HG02884 (cell line): ENCODE results near the gene RALGPS1.

ENCODE experiments used
- ATAC-seq: cut with Tn5 transposase; IDR thresholded peaks from one replicate; pipeline ENCODE4 v1.9.1; 2021; ENCODE audit warnings: mild to moderate bottlenecking, moderate library complexity; ENCODE audit not compliant: unreplicated experiment

The RALGPS1 gene

DNA sequence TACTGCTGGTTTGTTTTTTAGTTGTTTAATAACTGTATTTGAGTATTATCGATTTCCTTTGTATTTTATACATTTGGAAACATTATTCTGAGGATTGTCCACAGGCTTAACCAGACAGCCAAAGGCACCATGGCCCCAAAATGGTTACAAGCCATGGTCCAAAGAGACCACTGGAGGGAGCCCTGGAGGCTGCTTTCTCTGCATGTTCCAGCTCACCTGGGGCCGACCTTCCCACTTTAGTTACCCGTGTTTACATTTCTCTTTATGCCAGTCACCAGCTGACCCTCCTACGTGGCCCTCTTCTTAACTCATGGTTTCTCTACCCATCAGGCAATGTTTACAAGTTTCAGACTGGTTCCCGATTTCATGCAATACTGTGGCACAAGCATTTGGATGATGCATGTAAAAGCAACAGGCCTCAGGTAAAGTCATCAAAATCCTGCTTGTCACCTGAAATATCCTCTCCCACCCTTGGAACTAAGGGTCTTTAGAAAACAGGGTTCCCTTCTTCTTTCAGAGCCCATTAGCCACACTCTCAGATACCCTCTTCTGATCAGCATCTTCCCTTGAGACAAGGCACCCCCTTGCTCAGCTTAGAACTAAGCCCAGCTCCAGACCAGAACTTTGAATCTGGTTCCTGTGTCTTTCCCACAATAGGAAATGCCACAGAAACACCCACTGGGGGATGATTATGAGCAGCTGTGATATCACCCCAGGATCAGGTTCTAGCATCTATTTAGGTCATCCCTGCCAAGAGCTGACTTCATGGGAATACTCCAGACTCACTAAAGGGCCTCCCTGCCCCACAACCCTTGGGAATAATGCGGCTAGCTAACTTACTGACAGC, 300.1 kb downstream of the RALGPS1 start:
- no peak for ATAC-seq

DNA sequence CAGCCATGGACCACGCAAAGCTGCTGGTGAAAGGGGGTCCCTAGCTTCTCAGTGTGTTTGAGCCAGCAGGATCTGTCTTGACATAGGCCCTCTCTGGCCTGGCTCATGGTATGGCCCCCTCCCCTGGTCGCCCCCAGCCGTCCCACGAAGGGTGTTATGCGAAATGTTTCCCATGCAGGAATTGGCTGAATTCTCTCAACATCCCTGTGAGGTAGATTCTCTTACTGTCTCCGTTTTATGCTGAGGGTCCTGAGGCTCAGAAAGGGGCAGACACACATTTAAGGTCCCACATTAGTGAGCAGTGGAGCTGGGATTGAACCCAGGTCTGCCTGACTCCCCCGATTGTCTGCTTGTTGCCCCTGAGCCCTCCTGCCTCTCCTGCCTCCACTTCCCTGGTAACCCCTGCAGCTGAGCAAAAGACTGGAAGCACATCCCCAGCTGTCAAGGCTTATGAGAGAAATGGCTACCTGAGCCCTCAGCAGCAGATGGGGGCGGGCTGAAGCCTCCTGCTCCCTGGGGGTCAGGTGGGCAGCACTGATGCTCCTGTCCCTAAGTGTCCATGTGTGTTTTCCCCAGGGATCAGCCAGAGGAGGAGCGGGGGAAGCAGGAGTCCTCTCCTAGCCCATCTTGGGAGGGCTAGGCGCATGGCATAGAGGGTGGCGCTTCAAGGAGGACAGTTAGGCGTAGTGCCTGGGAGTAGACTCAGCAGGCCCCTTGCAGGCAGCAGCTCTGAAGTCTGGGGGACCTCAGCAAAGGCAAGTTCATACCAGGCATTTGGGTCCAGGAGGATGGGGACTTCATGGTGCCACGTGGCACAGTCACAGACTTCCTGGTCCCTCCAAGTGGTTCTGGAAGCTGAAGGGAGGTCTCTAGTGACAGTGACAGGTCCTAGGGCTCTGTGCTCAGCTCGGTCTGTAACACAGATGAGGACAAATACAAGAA, 301.0 kb downstream of the RALGPS1 start:
- no peak for ATAC-seq

DNA sequence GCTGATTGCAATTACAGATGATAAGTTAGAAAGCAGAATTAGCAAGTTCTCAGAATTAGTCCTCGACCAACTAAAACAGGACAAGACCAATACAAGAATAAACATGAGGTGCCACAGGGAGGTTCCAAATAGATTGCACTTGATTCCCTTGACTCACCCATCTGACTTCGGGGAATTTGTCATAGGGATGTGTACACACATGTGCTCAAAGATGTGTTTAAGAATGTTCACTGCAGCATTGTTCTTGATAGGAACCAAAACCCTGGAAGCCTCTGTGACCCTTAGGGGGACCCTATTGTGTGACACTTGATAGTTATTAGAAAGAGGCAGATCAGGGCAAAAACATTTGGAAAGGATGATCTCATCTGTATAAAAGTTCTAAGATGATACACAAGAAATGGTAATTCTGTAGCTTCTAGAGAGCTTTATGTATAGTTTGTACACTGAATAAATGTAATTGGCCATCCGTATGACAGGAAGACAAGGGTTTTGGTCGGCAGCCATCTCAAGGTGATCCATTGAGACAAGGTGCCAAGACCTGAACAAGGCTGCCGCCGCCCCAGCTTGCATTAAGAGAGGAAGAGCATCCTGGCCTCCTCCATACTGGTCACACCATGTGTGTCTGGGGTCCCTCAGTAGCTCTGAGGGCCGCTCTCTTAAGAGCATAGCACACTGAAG, 301.8 kb downstream of the RALGPS1 start:
- no peak for ATAC-seq

DNA sequence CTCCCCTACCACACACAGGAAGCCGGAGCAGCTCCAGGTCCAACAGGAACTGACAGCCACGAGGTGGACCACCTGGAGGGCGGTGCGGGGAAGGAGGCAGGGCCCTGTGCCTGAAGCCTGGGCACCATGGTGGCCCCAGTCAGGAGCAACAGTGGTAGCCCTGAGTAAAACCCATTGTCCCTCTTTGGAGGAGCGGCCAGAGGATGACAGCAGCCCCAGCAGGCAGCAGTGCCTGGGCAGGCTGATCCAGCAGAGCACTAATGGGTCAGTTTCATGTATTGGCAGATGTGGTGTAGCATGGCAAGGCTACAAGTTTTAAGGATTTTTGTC, 302.3 kb downstream of the RALGPS1 start:
- ATAC-seq, result no peak

DNA sequence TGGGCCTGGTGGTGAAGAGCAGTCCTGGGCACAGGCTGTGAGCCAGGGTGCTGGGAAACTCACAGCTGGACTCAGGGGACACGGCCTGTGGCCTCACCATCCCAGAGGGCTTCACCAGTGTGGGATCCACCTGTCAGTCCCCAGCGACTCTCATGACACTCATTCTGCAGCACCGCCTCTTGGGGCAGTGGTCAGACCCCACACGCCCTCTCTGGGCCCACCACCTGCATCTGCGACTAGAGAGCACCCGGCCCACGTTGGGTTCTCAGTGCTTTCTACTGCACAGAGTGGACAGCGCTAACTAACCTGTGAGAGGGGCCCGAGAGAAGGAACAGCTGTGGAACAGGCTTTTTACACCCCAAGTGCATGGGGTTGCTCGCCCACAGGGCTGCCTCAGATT, 304.2 kb downstream of the RALGPS1 start:
- ATAC-seq, result no peak

DNA sequence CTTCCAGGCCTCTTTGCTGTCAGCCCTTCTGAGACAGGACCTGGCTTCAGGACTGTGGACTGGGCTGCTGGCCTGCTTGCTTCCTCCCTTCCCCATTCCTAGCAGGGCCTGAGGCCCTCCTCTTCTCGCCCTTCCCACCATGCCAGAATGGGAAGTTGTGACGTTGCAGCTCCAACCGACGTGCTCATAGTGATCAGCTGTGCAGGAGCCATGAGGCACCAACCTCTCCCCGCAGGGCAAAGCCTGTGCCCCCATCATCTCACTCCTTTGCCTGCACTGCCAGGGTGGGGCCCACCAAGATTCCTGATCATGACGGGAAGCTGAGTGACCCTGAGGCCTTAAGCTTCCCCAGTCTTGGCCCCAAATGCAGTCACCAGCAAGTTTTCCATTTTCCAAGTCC, 304.9 kb downstream of the RALGPS1 start:
- no peak for ATAC-seq

DNA sequence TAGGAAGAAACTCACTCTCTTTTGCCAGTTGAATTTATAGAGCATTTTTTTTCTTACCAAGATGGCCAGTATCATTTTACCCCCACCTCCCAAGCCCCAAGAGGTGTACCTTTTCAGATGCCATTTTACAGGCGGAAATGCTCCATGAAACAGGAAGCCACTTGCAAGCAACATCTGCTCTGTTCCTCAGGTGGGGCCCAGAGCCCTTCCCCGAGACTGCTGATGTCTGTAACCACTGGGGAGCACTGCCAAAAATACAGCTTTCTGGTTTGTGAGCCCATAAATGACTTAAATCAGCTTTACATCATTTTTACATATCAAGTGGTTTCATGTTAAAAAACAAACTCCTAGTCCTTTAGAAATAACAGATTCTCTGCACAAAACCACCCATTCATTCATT, 307.1 kb downstream of the RALGPS1 start:
- ATAC-seq, result no peak

DNA sequence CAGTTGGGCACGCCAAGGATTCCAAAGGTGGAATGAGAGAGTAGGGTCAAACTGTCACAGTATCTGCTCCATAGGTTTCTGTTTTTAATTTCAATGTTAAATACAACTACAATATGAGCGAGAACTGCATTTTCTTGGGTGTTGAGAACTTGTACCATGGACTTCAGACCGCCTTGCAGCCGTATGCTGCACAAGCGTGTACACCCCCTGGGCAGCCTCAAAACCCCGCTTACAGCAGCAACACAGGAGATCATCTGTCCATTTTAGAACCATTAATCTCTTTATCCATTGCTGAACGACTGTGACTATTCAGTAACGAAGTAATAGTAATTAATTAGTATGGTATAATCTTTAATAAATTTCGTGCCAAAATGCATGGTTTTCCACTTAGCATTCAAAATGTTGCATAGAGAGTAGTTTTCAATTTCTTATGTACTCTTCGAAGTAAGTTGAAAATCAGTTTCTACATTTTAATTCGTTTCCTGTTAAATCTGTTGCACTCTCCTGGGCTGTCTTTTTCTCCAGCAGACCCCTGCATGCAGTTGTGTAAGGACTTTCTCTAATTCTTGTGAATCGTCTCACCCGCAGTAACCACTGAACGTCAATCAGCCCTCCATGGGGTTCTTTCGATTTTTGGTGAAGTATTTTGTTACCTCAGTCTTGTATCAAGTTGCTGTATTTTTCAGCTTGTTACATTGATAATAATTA, 308.0 kb downstream of the RALGPS1 start:
- ATAC-seq, result no peak

DNA sequence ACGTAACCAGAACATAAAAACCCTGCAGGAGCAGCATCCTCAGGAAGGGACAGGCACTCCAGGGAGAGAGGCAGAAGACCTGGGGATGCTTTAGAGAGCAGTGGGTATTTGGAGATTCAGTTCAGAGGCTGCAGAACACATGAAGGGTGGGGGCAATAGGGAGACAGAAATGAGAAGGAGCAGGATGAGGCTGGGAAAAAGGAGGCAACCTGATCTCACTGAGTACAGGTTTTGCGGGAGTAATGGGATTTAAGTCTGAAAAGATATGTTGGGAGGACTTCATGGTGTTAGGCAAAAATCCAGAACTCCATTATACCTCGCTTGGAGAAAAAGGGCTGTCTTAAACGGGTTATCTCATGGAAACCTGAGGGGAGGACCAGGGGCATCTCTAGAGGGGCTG, 308.7 kb downstream of the RALGPS1 start:
- no peak for ATAC-seq

DNA sequence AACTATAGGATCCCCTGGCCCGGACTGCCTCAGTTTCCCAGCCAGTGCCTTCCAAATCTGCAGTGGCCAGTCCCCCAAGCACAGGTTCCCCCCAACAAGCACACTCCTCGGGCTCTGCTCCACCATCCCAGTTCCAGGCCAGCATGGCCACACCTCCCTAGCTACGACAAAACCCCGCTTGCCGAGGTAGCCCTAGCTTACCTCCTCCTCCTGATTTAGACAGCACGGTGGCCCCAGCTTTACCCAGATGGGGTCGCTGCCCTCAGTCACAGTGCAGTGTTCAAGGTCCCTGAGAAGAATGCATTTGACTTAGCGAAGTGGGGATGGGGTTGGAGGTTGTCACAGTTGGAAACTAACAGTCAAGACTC, 309.2 kb downstream of the RALGPS1 start:
- ATAC-seq, result no peak

DNA sequence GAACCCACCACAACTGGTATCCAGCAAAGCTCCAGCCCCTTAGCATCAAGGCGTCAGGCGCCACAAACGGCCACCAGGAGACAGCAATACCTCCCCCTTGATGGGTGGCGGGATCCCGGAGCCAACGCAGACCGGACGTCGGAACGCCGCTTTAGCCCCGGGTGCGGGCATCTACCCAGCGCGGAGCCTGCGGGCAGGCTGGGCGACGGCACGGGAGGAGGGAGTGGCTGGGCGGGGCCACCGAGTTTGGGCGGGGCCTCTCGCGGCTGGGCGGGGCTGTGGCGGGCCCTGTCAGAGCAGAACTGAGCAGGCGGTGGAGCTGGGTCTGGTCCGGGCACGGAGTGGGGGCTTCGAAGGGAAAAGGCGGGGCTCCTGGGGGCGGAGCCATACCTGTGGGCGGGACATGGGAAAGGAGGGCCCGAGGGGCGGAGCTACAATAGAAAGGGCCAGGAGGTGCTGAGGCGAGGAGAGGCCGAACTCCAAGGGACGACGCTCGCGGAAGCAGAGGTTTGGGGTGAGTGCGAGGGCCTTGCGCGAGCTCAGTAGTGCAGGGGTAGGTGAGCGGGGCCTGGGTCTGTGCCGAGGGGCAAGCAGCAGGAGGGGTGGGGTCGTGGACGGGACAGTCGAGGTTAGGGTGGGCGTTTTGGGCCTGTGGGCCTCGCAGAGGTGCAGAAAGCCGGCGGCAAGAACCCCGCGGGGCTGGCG, 309.7 kb downstream of the RALGPS1 start:
- no peak for ATAC-seq

DNA sequence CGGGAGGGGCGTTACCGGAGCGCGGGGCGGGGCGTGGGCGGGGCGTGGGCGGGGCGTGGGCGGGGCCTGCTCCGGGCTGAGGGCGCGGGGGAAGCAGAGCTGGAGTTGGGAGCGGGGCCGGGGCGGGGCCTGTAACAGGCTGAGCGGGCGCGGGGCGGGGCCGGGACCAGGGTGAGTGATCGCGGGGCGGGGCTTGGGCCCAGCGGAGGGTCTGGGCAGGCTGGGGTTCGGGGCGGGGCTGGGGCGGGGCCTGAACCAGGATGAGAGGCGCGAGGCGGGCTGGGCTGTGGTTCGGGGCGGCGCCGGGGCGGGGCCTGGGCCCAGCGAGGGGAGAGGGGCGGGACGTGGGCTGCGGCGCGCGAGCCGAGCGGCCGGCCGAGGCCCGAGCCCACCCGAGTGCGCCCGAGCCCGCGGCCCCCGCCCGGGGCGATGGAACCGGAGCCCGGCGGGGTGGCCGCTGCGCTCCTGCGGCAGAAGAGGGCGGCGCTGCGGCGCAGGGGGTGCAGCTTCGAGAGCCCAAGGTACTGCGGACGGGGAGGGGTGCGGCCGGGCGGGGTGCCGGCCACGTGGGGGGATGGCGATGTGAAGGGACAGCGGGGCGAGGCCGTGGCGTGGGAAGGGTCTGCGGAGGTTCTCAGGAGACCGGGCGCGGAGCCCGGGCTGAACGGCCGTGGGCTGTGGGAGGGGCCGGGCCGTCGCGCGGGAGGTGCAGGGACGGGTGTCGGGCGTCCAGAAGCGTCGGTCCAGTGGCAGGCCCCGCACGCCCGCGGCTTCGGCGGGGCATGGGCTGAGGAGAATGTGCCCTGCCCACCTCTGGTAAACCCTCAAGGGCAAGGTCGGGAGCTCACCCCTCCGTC, 310.5 kb downstream of the RALGPS1 start:
- ATAC-seq, result no peak

DNA sequence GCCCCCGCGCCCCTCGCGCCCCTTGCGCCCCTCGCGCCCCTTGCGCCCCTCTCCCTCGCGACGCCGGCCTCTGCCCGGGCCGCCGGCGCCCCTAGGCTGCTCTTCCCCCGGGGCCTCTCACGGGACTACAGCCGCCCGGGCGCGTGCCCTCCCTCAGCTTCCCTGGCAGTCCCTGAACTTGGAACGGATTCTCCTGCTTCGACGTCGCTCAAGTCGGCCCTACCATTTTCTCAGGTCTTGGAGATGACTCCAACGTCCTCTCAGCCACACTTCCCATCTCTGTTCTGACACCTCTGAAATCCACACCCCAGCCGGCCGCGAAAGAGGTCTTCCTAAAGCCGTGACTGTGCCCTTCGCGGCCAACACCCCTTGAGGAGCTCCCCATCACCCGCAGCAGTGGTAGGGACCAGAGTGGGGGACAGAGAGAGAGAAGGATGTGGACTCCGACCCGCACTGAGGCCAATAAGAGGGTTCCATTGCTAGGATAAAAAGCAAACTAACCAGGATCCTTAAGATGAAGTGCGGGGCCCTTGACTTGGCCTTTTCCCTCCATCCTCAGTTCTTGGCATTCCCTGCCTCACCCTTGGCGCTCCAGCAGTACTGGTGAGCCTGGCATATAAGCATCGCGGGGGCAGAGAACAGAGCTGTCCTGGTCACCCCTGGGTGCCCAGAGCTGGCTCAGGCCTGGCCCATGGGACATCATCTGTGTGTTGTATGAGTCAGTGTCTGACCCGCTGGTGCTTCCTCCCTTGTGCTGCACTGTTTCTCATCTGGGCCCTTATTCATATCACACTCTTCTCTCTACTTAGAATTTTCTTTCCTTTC, 311.4 kb downstream of the RALGPS1 start:
- ATAC-seq, result no peak

DNA sequence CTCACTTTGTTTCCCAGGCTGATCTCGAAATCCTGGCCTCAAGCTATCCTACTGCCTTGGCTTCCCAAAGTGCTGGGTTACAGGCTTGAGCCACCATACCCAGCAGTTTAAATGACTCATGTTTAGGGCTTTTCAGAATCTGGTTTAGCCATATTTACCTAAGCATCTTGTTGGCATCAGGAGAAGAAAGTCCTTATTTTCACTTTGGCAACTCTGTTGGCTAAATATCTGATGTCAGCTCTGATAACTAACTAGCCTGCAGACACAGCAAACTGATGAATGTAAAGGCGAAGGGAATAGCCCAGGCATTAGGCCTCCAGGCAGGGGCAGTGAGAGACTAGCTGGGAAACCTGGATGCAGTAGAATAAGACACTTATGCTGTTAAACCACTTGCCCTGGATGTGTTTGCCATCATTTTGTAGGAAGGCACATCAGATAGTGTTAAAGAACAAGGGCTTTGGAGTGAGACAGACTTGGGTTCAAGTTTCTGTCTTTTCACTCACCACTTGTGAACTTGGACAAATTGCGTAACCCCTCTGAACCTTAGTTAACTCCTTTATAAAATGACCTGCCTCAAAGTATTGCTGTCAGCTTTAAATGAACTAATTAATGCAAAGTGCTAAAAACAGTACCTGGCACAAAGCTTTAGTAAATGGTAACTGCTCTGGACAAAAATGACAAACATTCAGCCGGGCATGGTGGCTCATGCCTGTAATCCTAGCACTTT, 315.3 kb downstream of the RALGPS1 start:
- no peak for ATAC-seq

DNA sequence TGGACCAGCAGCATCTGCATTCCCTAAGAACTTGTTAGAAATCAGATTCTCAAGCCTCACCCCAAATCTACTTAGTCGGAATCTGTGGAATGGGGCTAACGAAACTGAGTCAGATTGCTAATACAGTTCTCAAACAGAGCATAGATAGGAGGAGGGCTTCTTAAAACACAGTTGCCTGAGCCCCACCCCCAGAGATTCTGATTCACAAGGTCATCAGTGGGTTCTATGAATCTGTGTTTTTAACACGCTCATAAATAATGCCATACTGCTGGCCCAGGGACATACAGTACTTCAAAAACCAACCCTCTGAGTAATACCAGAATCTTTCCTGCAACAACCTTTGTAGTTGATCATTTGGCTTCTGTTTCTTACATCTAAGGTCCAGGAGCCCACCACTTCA, 317.1 kb downstream of the RALGPS1 start:
- ATAC-seq, result no peak

DNA sequence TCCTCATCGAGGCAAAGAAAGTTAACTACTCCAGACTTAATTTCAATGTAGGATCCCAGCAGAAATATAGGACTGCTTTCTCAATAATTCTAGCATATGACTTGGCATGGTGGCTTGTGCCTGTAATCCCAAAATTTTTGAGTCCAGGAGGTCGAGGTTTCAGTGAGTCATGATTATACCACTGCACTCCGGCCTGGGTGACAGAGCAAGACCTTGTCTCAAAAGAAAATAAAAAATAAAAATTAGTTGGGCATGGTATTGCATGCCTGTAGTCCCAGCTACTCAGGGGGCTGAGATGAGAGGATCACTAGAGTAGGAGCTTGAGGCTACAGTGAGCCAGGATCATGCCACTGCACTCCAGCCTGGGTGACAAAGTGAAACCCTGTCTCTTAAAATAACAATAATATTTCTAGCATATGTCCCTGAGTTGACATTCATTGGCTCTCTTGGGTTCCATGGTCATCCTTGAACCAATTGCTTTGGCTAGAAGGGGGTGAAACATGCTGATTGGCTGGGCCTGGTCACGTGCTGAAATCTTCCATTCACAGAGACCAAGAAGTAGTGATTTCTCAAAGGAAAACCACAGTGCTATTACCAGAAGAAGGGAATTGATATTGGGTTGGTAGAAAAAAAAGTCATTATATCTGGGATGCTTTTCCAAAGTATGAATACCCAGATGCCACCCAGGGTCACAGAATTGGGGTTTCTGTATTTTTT, 318.4 kb downstream of the RALGPS1 start:
- no peak for ATAC-seq

DNA sequence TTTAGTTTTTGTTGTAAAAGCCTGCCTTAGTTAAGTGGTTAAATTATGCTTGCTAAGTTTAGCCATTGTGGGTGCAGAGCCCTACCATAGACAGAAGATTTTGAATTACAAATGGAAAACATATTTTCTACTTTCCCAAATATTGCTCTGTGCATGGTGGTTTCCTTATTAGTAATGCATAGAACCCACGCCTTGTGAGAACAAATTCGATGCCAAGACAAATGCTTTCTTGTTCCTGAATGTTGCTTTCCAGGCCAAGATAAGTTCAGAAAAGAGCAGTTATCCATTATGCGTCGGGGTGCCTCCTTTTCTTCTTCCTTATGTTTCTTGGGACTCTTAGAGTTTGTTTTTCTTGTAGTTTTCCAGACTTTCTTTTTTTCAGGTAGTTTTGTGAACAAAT, 319.0 kb downstream of the RALGPS1 start:
- no peak for ATAC-seq
